ENCODE results near the gene JOSD1. TPM values are rescaled to one million over a fixed set of nuclear protein-coding genes. Genes with fewer than 3 reads are reported as not detected.

JOSD1 gene
- total RNA-seq, 1 donor: 62.2 TPM

DNA sequence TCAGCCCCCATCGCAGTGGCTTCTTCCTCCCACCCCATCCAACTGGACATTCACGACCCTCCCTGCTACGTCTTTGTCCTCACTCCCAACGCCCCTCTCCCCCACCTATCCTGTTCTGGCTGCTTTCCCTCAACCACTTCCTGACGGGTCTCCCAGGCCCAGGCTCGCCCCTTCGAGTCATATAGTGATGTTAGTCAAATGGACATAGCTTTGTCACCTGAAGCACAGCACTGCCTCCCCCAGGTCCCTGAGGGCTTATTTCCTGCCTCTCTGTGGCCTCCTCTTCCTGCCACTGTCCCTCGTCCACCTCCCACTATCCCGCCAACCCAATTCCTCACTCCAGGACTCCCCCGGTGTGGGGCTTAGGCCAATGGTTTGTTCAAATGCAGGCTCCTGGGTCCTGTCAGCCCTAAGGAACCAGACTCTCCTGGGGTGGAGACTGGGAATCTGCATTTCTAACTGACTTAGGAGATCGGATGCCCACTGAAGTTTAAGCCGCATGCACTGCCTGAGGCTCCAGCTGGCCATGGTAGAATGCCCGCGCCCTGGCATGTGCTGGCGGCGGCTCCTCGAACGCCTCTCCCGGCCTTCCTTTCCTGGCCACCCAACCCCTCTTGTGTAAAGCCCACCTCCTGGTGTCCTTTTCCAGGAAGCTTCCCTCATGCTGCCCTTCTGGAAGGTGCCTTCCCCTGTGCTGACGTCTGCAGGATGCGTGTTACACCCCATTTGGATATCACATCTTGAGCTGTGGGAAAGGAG, 36.7 kb upstream of the JOSD1 start:
- H3K4me3 ChIP-seq (ENCODE audit: low read depth, low read length): no peak overlapping the region
- TF ChIP-seq, protein P1, sequence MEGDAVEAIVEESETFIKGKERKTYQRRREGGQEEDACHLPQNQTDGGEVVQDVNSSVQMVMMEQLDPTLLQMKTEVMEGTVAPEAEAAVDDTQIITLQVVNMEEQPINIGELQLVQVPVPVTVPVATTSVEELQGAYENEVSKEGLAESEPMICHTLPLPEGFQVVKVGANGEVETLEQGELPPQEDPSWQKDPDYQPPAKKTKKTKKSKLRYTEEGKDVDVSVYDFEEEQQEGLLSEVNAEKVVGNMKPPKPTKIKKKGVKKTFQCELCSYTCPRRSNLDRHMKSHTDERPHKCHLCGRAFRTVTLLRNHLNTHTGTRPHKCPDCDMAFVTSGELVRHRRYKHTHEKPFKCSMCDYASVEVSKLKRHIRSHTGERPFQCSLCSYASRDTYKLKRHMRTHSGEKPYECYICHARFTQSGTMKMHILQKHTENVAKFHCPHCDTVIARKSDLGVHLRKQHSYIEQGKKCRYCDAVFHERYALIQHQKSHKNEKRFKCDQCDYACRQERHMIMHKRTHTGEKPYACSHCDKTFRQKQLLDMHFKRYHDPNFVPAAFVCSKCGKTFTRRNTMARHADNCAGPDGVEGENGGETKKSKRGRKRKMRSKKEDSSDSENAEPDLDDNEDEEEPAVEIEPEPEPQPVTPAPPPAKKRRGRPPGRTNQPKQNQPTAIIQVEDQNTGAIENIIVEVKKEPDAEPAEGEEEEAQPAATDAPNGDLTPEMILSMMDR (IDR thresholded peaks at IDR 0.05; ENCODE audit: insufficient read depth, low read depth, low read length): no peak
- no peak for DNase-seq (ENCODE audit: low read depth)

DNA sequence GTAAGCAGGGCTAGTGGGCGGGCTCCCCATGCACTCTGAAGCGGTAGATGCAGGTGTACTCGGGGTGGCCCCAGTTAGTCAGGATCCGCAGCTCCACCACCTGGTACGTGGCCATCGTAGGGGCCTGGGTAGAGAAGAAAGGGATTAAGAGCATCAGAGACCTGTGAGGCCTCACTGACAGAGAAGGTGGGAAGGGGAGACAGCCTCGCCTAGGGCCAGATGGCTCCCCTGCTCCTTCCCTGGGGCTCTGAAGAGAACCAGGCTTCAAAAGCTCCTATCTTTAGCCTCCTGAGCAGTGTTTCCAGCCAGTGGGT, 35.5 kb upstream of the JOSD1 start:
- TF ChIP-seq, protein P1 (IDR thresholded peaks at IDR 0.05; ENCODE audit: insufficient read depth, low read depth, low read length): no peak
- no peak for DNase-seq (ENCODE audit: low read depth)
- H3K4me3 ChIP-seq (ENCODE audit: low read depth, low read length): no peak overlapping the region

DNA sequence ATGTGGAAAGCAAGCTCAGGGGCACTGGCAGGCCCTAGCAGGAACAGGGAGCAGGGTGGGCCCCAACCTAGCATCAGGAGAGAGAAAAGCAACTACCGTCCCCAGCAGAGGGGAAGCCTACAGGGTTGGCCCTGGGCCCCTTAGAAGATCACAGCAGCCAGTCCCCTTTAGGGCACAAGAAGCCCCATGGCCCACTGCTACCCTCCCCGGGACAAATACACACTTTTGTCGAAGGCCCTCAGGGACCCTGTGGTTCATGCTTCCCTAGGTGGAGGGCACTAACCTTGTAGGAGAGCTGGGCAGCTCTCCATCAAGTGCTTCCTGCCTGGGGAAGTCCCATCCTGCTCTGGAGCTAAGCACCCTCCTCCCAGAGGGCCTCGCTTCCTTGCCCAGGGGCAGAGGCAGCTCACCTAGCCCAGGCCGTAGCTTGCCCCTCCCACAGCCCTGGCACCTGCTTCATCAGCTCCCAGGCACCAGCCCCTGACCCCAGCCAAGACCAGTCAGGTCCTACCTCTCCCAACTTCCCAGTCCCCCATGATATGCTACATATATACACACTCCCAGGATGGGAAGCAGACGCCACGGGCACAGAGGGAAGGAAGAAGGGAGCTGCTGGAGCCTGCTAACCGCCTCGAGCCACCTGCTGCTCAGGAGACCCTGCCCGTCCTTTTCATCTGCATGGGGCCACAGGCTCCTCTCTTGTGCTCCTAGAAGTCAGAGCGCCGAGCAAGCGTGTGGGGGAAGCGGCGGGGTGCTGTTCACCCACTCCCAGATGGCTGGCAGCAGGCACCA, 34.9 kb upstream of the JOSD1 start:
- no peak for DNase-seq (ENCODE audit: low read depth)
- TF ChIP-seq, protein P1 (IDR thresholded peaks at IDR 0.05; ENCODE audit: insufficient read depth, low read depth, low read length): no peak
- no peak overlapping the region for H3K4me3 ChIP-seq (ENCODE audit: low read depth, low read length)

DNA sequence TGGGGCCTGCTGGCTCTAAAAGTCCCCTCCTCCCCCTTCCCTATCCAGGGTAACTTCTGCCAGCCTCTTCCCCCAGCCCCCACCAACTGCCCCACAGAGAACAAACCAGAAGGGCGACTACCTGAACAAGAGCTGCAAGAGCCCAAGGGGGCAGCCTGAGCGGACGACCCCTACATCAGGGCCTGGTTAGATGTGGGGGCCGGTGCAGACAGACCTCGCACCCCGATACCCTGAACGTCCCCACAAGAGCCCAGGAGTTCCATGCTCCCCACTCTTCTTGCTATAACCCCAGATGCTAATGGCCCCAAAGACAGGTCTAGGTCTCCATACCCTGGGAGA, 34.4 kb upstream of the JOSD1 start:
- no peak overlapping the region for H3K4me3 ChIP-seq (ENCODE audit: low read depth, low read length)
- DNase-seq (ENCODE audit: low read depth): no peak
- TF ChIP-seq, protein P1 (IDR thresholded peaks at IDR 0.05; ENCODE audit: insufficient read depth, low read depth, low read length): no peak

DNA sequence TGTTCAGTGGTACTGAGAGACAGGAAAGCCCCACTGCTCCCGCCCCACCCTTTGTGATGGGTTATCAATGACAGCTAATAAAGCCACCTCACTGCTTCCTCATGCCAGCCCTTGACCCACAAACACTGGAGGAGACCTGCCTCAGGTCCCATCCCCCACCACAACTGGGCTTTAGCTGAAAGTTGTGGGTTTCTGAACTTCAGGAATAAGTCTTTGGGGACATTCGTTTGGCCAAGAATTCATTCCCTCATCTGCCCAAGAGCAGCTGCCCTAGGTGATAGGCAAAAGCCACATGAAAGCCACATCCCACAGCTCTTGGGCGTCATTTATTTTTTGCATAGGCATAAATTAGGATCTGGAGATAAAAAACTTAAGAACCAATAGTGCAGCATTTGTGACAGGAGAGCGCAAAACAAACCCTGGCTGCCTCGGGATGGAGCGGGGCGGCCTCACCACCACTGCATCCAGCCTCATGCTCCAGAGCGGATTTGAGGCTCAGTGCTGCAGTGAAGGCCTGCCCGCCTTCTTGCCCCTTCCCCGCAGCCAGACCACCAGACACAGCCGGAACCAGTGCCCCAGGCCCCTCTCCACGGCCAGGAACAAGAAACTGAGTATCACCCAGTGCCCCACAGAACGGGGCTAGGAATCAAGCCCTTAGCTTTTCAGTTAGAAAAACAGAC, 33.8 kb upstream of the JOSD1 start:
- TF ChIP-seq, protein P1 (IDR thresholded peaks at IDR 0.05; ENCODE audit: insufficient read depth, low read depth, low read length): no peak
- no peak for DNase-seq (ENCODE audit: low read depth)
- H3K4me3 ChIP-seq (ENCODE audit: low read depth, low read length): no peak overlapping the region

DNA sequence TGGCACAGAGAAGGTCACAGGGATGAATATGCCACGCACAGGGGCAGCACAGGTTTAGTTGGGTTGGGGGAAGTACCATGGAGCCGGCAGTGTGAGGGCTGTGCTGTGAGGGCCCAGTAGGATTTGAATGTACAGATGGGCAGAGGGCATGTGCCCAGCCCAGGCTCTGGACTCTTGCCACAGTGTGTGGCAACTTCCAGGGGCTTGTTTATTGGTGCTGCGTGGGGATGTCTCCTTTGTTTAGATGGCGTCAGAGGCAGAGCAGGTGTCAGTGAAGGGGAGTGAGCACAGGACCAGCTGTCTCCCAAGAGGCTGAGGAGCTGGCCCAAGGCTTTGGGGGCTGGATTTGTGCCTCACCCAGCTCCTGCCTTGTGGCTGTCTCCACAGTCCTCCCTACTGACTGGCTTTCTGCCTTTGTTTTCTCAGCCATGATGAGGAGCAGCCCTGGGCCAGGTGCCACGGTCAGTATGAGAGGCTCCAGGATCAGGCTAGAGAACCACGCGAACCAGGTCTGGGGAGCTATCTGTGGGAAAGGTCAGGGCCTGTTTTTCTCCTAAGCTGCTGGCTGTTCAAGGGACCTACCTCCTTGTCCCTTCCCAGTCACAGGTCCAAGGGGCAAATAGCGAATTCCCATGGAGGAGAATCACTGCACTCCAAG, 33.1 kb upstream of the JOSD1 start:
- TF ChIP-seq, protein P1 (IDR thresholded peaks at IDR 0.05; ENCODE audit: insufficient read depth, low read depth, low read length): no peak
- DNase-seq (ENCODE audit: low read depth): peak; percentile 50
- no peak overlapping the region for H3K4me3 ChIP-seq (ENCODE audit: low read depth, low read length)
